DMS153 treated with DMSO at 0.1 percent for 48 hours (cell line): ENCODE measurements around the gene SLC49A3.
"Not testable (repeated sequence)": the region's sequence is repeated elsewhere in the genome, so short reads cannot be mapped to it uniquely, and the experiment has no call there.

ENCODE experiments used
- DNase-seq: peaks from one replicate; lab custom pipeline; 2025; ENCODE audit not compliant: unreplicated experiment; lab: John Stamatoyannopoulos, UW

The SLC49A3 gene

GRCh38 chr4:654871-655463 lies 34.0 kb downstream of the SLC49A3 start:
- DNase-seq = no peak

DNA sequence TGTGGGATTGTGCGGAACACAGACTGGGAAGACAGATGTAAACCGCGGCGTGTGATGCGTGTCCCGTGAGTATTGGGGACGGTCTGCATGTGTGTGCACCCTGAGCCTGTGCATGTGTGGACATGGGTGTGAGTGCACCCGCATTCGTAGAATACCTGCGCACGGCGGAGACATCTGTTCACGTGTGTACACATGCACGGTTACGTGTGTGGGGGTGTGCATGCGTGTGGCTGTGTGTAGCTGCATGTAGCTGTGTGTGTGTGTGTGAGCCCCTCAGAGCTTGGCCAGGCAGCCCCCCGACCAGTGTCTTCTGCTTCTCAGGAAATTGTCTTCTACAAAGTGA lies 34.5 kb downstream of the SLC49A3 start:
- DNase-seq = no peak

DNA sequence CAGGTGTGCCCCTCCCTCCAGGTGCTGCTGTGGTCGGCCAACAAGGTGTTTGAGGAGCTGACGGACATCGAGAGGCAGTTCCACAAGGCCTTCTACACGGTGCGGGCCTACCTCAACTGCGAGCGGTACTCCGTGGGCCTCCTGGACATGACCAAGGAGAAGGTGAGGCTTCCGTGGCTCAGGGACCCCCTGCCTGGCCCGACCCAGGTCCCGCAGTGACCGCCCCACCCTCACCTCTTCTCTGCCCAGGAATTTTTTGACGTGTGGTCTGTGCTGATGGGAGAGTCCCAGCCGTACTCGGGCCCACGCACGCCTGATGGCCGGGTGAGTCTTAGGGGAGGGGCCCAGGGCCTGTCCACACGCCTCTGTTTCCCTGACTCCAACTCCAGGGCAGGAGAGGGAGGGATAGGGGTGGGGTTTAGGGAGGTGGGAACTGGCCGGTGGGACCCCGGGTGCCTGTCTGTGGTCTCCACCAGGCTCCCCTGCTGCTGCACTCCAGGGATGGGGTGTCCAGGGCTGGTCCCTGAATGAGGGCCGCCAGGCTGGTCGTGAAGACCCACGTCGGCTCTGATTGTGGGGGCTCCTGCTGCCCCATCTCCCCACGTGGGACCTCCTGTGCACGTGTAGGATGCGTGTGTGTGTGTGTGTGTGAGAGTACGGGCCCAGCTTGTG lies 35.0 kb downstream of the SLC49A3 start:
- DNase-seq = no peak

DNA sequence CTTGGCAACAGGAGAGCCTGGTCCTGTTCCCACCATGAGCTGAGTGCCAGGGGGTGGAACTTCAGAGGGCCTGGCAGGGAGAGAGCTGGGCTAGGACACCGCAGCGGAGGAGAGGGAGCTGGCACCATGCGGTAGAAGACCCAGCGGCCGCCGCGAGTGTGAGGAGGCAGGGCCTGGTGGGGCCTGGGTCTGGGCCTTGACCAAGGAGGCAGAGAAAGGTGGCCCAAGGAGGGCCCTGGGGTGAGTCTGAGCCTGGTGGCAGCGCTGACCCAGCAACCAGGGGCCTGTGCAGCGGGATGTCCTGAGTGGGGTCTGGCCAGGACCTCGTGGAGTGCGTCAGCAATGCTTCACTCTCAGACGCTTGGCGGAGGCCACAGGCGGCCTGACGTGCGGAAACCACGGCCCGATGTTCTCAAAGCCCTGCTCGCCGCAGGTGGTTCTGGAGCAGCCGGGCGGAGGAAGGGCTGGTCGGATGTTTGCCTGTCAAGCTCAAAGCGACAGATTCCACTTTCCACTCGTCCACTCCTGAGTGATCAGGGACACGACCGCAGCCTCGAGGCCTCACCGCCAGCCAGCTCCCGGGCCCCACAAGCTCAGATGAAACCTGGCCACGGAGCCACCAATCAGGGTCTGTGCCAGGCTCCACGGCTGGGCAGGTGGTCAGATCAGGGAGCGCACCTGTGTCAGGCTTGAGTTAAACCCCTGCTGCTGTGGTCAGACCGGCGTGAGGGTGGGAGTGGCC lies 35.7 kb downstream of the SLC49A3 start:
- DNase-seq = no peak

GRCh38 chr4:651884-652642 lies 36.9 kb downstream of the SLC49A3 start:
- DNase-seq = no peak

GRCh38 chr4:650951-651883 lies 37.7 kb downstream of the SLC49A3 start:
- DNase-seq = no peak

GRCh38 chr4:650461-650860 lies 38.5 kb downstream of the SLC49A3 start:
- no peak for DNase-seq

GRCh38 chr4:649751-650310 lies 39.1 kb downstream of the SLC49A3 start:
- no peak for DNase-seq

DNA sequence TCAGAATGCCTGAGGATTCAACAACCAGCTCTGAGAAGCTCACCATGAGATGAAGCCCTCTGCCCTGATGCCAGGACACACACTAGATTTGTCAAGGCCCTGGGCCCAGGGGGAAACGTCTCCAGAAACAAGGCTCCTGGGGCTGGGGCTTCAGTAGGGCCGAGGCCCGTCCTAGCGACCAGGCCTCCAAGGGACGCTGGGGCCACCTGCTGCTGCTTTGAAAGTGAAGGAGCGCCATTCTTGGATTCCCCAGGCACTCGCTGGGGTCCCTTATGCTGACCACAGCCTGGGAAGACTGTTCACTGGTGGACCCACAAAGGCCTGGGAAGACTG lies 39.7 kb downstream of the SLC49A3 start:
- no peak for DNase-seq

DNA sequence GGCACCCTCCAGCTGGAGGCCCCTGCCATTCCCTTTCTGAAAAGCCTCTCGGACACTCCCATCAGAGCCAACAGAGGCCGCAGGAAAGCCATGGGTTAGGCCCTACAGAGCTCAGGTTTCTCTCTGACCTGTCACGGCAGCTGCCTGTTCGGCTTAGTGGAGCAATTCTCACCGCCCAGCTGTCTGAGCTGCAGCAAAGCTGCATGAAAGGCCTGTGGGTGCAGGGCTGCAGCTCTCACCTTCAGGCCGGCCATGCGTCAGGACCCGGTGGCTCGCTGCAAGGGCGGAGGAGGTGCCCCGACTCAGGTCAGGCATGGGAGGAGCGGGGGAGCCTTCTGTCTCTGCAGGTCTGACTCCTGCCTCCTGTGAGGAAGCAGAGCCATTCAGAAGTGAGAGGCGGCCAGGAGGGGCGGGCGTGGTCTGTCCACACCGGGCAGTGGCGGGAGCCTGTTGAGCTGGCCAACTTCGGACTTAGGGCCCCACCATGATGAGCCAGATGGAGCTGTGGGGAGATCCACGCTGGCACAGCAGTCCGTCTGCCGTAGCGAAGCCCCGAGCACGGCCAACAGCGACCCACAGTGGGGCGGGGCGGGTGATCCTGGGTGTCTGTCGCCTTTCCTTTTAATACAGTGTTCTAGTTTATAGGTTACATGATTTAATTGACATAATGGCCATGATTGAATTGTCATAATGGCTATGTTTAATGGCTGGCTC lies 40.2 kb downstream of the SLC49A3 start:
- DNase-seq = no peak

GRCh38 chr4:647481-647880 lies 41.5 kb downstream of the SLC49A3 start:
- no peak for DNase-seq

GRCh38 chr4:646460-646859 lies 42.5 kb downstream of the SLC49A3 start:
- no peak for DNase-seq

GRCh38 chr4:642366-642765 lies 46.6 kb downstream of the SLC49A3 start:
- not testable (repeated sequence) for DNase-seq

DNA sequence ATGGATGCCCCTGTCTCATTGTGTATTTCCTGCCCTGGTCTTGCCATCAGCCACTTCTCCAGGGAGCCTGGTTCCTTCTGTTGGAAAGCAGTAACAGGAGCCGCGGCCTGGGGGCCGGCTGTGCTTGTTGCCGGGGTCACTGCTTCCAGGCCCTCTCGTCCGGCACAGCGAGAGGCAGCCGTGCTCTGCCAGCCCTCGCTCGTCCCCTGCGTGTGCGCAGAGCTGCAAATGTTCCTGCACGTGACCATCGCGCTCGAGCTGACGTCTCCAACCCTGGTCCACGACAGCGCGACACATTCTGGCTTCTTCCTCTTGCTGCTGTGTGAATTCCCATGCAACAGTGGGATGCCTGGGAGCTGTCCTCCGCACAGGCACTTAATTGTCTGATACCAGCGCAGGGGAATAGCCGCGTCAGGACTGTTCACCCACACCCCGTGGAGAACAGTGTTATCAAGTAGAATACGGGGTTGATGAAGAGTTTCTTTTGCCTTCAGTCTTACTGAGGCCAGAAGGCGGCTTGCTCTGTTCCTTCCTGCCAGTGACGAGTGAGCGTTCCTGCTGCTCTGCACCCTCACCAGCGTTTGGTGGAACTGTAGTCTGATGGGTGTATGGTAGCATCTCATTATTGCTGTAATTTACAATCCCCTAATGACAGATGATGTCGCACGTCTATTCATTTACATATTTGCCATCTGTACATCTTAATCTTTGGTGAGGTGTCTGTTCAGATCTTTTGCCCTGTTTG lies 51.2 kb downstream of the SLC49A3 start:
- DNase-seq = no peak

DNA sequence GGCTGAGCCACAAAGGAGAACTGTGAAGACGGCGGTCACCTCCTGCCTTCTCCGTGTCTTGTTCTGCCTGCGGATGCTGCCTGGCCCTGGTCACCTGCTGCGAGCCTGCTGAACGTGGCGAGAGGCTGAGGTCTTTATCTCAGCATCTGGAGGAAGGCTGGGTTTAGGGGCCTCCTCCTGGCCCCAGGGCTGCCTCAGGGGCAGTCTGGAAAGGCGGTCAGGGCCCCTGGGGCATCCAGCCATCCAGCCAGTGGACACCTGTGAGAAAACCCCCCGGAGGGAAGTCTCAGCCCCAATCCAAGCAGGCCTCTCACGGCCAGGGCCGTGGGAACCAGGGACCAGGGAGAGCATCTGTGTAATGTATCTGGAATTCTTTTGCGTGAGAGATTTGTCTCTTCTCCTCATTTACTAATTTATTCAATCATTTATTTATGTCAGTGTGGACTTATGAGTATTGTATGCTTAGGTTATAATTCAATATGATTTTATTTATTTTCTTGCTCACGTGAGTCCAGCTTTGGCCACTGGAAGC lies 52.3 kb downstream of the SLC49A3 start:
- no peak for DNase-seq

GRCh38 chr4:635851-636627 lies 52.9 kb downstream of the SLC49A3 start:
- no peak for DNase-seq

- DNase-seq = not testable (repeated sequence)
Observed at GRCh38 chr4:635066-635835, 53.7 kb downstream of the SLC49A3 start.
